Ishikawa (cell line): Measurements from ENCODE around the gene PLA2G2D.

ENCODE experiments used
- CEBPB ChIP-seq: IDR thresholded peaks from 2 replicates; pipeline ENCODE4 v1.6.1; 2012
- CREB1 ChIP-seq: IDR thresholded peaks from 2 replicates; pipeline ENCODE4 v1.6.1; 2012; ENCODE audit warnings: low read depth
- EGR1 ChIP-seq: IDR thresholded peaks from 2 replicates; pipeline ENCODE4 v1.6.1; 2012
- EP300 ChIP-seq: IDR thresholded peaks from 2 replicates; pipeline ENCODE4 v1.6.1; 2012; ENCODE audit warnings: borderline replicate concordance
- FOXM1 ChIP-seq: IDR thresholded peaks from 2 replicates; pipeline ENCODE4 v1.6.1; 2012; ENCODE audit warnings: low read depth, borderline replicate concordance
- MAX ChIP-seq: IDR thresholded peaks from 2 replicates; pipeline ENCODE4 v1.6.1; 2012
- NFIC ChIP-seq: IDR thresholded peaks from 2 replicates; pipeline ENCODE4 v1.6.1; 2012
- RAD21 ChIP-seq: IDR thresholded peaks from 2 replicates; pipeline ENCODE4 v1.6.1; 2012; ENCODE audit warnings: low read depth
- REST ChIP-seq: IDR thresholded peaks from 2 replicates; pipeline ENCODE4 v1.6.1; 2012; ENCODE audit warnings: low read depth, mild to moderate bottlenecking
- TAF1 ChIP-seq: IDR thresholded peaks from 2 replicates; pipeline ENCODE4 v1.6.1; 2012; ENCODE audit warnings: low read depth, mild to moderate bottlenecking
- TCF12 ChIP-seq: IDR thresholded peaks from 2 replicates; pipeline ENCODE4 v1.6.1; 2012; ENCODE audit warnings: low read depth
- TEAD4 ChIP-seq: IDR thresholded peaks from 2 replicates; pipeline ENCODE4 v1.6.1; 2012
- USF1 ChIP-seq: IDR thresholded peaks from 2 replicates; pipeline ENCODE4 v1.6.1; 2012
- YY1 ChIP-seq: IDR thresholded peaks from 2 replicates; pipeline ENCODE4 v1.6.1; 2012; ENCODE audit warnings: low read depth
- ZBTB7A ChIP-seq: IDR thresholded peaks from 2 replicates; pipeline ENCODE4 v1.6.1; 2012; ENCODE audit warnings: low read depth

Gene PLA2G2D

GRCh38 chr1:20119347-20119746, at the start of gene PLA2G2D:
Gene PLA2G2D, minus strand, starts transcription at chr1:20119536. Its CDS starts 38 bp downstream, at chr1:20119498.
- TF ChIP-seq FOXM1 (no peak), USF1 (no peak), EP300 (no peak), RAD21 (no peak), NFIC (no peak), ZBTB7A (no peak), REST (no peak), TCF12 (no peak)

- no peak for TF ChIP-seq REST
- no peak for TF ChIP-seq CEBPB
- TF ChIP-seq EP300, result no peak
- no peak for TF ChIP-seq TCF12
- TF ChIP-seq TAF1, result no peak
- no peak for TF ChIP-seq USF1
Observed at GRCh38 chr1:20168564-20169491, 49.5 kb upstream of the PLA2G2D start.

GRCh38 chr1:20167126-20167525, 47.8 kb upstream of the PLA2G2D start:
- TF ChIP-seq TAF1 (no peak), CEBPB (no peak), CREB1 (no peak), TCF12 (no peak), YY1 (no peak), USF1 (no peak), EGR1 (no peak), TEAD4 (no peak), NFIC (no peak), ZBTB7A (no peak), FOXM1 (no peak), REST (no peak), MAX (no peak), RAD21 (no peak), EP300 (no peak)

GRCh38 chr1:20166051-20166450, 46.7 kb upstream of the PLA2G2D start:
- no peak for TF ChIP-seq TEAD4
- no peak for TF ChIP-seq CEBPB
- TF ChIP-seq EGR1, result no peak

- TF ChIP-seq USF1 (no peak), NFIC (no peak), RAD21 (peak; percentile 32; the same call in 1 of the 2 replicates)
Observed at GRCh38 chr1:20165522-20165951, 46.2 kb upstream of the PLA2G2D start.
